OCI-LY3 (cell line): ENCODE data around the gene MLXIP.

Source experiments
- CTCF ChIP-seq: fragments of 200-600, 300-600 bp; sonication (generic); IDR thresholded peaks from 2 replicates; pipeline ENCODE4 v1.5.1; 2014; ENCODE audit warnings: antibody characterized with exemption, low read length, low read depth
- EZH2phosphoT487 ChIP-seq: fragments of 200-600 bp; shearing (Covaris generic); IDR thresholded peaks from 2 replicates; pipeline ENCODE4 v1.6.1; 2018; ENCODE audit warnings: antibody characterized with exemption, mixed run types, low read depth

- TF ChIP-seq CTCF (no peak), EZH2phosphoT487 (no peak)
Observed at GRCh38 chr12:122049827-122050226, 28.7 kb upstream of the MLXIP start.
